Spleen (tissue), 11 donors: Measurements from ENCODE around the gene FGFR2. TPM values are rescaled to one million over a fixed set of nuclear protein-coding genes. Genes with fewer than 3 reads are reported as not detected.

Experiments
- DNase-seq: peaks from one replicate; pipeline ENCODE4 v3.0.0-alpha.2; 2020
- H3K27ac ChIP-seq, 8 donors: fragments of 200-600 bp; sonication (generic) in 7 of 8; 1 replicate in 4 of 8; 2 replicates in 4 of 8; pipeline versions ENCODE4 v1.5.0 to v1.8.0; 2016 to 2021; ENCODE audit warnings: inconsistent platforms in 4 of 8, mild to moderate bottlenecking in 4 of 8, moderate library complexity in 1 of 8
- H3K27me3 ChIP-seq, 7 donors: fragments of 200-600 bp; sonication (generic) in 6 of 7; replicated peaks in 1 of 7; 1 replicate in 4 of 7; 2 replicates in 3 of 7; pipeline versions ENCODE4 v1.5.0 to v1.8.0; 2016 to 2021; ENCODE audit warnings: inconsistent platforms in 3 of 7, mild to moderate bottlenecking in 1 of 7
- H3K36me3 ChIP-seq, 6 donors: fragments of 200-600 bp; sonication (generic) in 5 of 6; 1 replicate in 4 of 6; 2 replicates in 2 of 6; pipeline versions ENCODE4 v1.5.0 to v1.8.0; 2016 to 2021; ENCODE audit warnings: inconsistent platforms in 2 of 6
- H3K4me1 ChIP-seq, 6 donors: fragments of 200-600 bp; sonication (generic) in 5 of 6; 1 replicate in 3 of 6; 2 replicates in 3 of 6; pipeline versions ENCODE4 v1.5.0 to v1.8.0; 2016 to 2021; ENCODE audit warnings: inconsistent platforms in 3 of 6
- H3K4me3 ChIP-seq, 8 donors: fragments of 200-600 bp; sonication (generic) in 7 of 8; 1 replicate in 4 of 8; 2 replicates in 4 of 8; pipeline versions ENCODE4 v1.5.0 to v1.8.0; 2016 to 2021; ENCODE audit warnings: inconsistent platforms in 4 of 8, mild to moderate bottlenecking in 4 of 8, moderate library complexity in 2 of 8
- H3K9me3 ChIP-seq, 8 donors: fragments of 200-600 bp; sonication (generic) in 7 of 8; 1 replicate in 4 of 8; 2 replicates in 4 of 8; pipeline versions ENCODE4 v1.5.0 to v1.8.0; 2016 to 2021; ENCODE audit warnings: inconsistent platforms in 4 of 8
- POLR2A ChIP-seq, 3 donors: fragments of 450-650 bp; IDR thresholded peaks; one replicate each; pipeline ENCODE4 v1.5.1; 2017; ENCODE audit warnings: antibody characterized with exemption in 3 of 3, mild to moderate bottlenecking in 1 of 3
- POLR2AphosphoS5 ChIP-seq, 3 donors: sonication (generic); formaldehyde crosslinking; IDR thresholded peaks; one replicate each; pipeline ENCODE4 v1.5.1; 2017; ENCODE audit warnings: antibody characterized with exemption in 3 of 3
- WGBS, 5 donors: extraction: QIAGEN DNeasy Blood & Tissue Kit in 3 of 5; methylation state at CpG; one replicate each; pipeline versions ENCODE4 v1.1.5 to v1.1.7; 2013 to 2018; 5-methylcytosine and 5-hydroxymethylcytosine counted together
- intact Hi-C: fragments of 100-400 bp; cut with DNase I; formaldehyde crosslinking; loops from one replicate; pipeline ENCODE4 v1.15.0; 2023; ENCODE audit warnings: low total_unique reads
- polyA plus RNA-seq, 3 donors: library from polyadenylated mRNA; stranded (reverse); fragments of 200-250 nt; gene quantifications; one replicate each; pipeline ENCODE4 v1.2.1, GENCODE V29; 2013
- total RNA-seq, 7 donors: library from RNA; depleted of rRNA in 3 of 7; stranded (reverse); fragments of >200 nt in 3 of 7; fragmentation: NEBNext Ultra II Directional in 4 of 7; extraction: Animal tissue kit (Norgen Biotek cat#: 25700) in 4 of 7; gene quantifications; one replicate each; pipeline versions ENCODE4 v1.1.0 to v1.2.1, GENCODE V29; 2016 to 2021
- TF ChIP-seq, protein P1 (sequence below), 11 experiments: fragments of 200-600 bp in 7 of 11; fragments of 450-650 bp in 4 of 11; sonication (generic) in 4 of 11; IDR thresholded peaks in 8 of 11; conservative IDR thresholded peaks in 3 of 11; 1 replicate in 7 of 11; 2 replicates in 4 of 11; pipeline versions ENCODE4 v1.4.0 to v1.8.0; 2016 to 2021; ENCODE audit warnings: antibody characterized with exemption in 11 of 11, inconsistent platforms in 4 of 11, mild to moderate bottlenecking in 1 of 11
- donor health status: healthy with polysubstance abuse.
- donor health status: DM: no; HTN: no; CAD: no; lungs with moderate emphysema.
- donor health status: DM: no; HTN: no; CAD: no.
- donor health status: Bipolar disorder and iron deficiency.
- donor health status: healthy.
- donor health status: DM: no; HTN: no; CAD: no.
- donor health status: DM: yes; HTN: yes; CAD: no.

FGFR2 gene
- total and polyA plus RNA-seq, 10 donors, result 0.24 to 1.8 (median 0.91) TPM

DNA sequence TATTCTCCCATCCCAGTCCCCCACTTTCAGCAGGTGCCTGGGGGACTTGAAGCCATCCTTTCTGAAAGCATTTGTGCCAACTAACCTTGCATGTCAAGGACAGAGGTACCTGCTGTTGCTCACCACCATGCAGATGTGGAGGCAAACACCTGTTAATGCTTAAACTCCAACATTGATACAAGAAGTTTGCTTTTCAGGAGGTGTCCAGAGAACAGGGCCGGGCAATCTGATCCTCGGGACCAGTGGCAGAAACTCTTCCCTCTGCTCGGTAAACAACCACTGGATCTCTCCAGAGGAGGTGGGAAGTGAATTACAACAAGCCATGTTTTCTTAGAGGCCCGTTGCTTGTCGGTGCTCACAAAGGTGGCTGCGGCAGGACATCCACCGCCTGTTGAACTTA lies 54.7 kb downstream of the FGFR2 start:
- Histone ChIP-seq H3K27me3 (no peaks in the 10 kb centered on the region), H3K4me3 (no peak overlapping the region), H3K36me3 (no peaks in the 10 kb centered on the region), H3K4me1 (no peaks in the 10 kb centered on the region), H3K9me3 (peaks cover 0 to 14% (median 0%) of the 10 kb centered on the region in 8 donors), H3K27ac (no peak overlapping the region)
- TF ChIP-seq POLR2A (IDR thresholded peaks at IDR 0.05) (no peak), POLR2AphosphoS5 (IDR thresholded peaks at IDR 0.05) (no peak)
- TF ChIP-seq, protein P1, sequence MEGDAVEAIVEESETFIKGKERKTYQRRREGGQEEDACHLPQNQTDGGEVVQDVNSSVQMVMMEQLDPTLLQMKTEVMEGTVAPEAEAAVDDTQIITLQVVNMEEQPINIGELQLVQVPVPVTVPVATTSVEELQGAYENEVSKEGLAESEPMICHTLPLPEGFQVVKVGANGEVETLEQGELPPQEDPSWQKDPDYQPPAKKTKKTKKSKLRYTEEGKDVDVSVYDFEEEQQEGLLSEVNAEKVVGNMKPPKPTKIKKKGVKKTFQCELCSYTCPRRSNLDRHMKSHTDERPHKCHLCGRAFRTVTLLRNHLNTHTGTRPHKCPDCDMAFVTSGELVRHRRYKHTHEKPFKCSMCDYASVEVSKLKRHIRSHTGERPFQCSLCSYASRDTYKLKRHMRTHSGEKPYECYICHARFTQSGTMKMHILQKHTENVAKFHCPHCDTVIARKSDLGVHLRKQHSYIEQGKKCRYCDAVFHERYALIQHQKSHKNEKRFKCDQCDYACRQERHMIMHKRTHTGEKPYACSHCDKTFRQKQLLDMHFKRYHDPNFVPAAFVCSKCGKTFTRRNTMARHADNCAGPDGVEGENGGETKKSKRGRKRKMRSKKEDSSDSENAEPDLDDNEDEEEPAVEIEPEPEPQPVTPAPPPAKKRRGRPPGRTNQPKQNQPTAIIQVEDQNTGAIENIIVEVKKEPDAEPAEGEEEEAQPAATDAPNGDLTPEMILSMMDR (IDR thresholded peaks at IDR 0.05 in 8 of 11, conservative IDR thresholded peaks at IDR 0.05 in 3 of 11), result no peak
- no peak for DNase-seq
- WGBS, 5 donors, result 80 to 94% (median 89%) methylated on average over 7 of the region's 7 CpGs
- intact Hi-C loops, result no loop called here

DNA sequence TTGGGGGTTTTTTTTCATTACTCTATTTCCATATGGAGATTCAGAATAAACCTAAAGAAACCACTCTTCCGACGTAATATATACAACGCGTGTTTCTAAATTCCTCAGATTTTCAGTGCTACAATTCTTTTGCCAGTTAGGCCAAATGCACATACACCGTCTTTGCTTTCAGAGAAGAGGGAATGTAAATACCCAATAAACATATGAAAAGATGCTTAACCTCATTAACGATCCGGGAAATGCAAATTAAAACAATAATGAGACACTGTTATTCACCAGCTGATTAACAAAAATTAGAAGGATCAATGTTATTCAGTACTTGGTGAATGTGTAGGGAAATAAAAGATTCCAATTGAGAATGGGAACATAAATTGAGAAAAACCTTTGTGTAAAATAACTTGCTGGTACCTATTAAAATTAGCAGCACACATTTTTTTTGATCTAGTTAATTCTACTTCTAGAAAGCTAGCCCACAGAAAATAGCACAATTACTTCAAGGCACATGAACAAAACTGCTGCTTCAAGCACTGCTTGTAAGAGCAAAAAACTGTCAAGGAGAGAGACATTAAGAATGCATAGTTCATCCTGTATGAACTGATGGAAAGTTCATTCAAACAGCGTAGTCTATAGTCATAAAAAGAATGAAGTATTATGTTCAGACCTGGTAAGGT lies 56.7 kb downstream of the FGFR2 start:
- Histone ChIP-seq H3K4me1 (no peaks in the 10 kb centered on the region), H3K9me3 (peaks cover 0 to 14% (median 0%) of the 10 kb centered on the region in 8 donors), H3K27me3 (no peaks in the 10 kb centered on the region), H3K36me3 (no peaks in the 10 kb centered on the region), H3K27ac (no peak overlapping the region), H3K4me3 (no peak overlapping the region)
- no peak for DNase-seq
- 78 to 89% (median 80%) methylated on average over 8 of the region's 8 CpGs for whole genome bisulfite sequencing, 5 donors
- TF ChIP-seq, protein P1 (IDR thresholded peaks at IDR 0.05 in 8 of 11, conservative IDR thresholded peaks at IDR 0.05 in 3 of 11), result no peak
- no peak for TF ChIP-seq POLR2AphosphoS5 (IDR thresholded peaks at IDR 0.05)
- TF ChIP-seq POLR2A (IDR thresholded peaks at IDR 0.05), result no peak
- intact Hi-C loops, result no loop called here

DNA sequence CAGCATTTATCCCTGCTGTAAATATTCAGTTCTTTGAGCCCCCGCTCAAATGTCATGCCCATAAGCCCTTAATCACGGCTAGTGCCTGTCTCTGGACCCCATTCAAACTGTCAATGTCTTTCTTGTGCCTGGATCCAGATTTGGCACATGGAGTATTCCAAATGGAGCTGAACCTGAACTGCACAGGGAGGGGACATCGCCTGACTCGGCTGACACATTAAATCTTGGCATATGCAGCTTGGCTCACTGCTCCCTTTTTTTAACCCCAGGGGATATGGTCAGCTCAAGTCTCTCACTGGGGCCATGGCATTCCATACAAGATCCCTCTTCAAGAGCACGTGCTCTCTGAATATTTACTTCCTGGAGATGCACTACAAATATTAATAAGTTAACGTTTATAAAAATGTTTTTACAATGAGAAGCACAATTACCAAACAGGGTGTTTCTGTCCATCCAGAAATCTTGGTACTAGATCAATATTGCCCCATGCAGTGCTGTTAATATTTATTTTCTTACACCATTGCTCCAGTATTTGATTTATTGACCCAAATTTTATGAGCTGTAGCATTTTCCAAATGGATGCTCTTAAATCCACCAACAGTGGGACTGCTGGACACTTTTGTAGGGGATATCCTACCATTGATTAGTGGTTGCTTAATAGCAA lies 57.4 kb downstream of the FGFR2 start:
- intact Hi-C loops, result no loop called here
- no peak overlapping the region for H3K4me3 ChIP-seq

DNA sequence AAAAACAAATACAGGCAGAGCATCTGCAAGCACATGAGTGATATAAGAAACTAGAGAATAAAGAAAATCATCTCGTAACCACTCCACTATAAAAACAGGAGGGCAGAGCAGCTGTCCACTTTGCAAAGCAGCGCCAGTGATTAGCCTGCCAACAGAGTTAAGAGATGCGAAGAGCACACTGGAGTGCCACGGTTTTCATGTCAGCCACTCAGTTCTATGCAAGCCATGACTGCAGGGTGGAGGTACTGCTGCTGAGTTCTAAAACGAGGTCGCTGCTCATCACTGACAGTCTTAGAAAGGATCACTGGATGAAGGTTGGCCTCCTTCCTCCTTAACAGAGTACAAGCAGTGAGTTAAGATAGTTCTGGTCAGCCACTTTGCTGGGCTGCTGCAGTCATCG lies 58.5 kb downstream of the FGFR2 start:
- intact Hi-C loops, result no loop called here
- WGBS, 5 donors, result 82 to 93% (median 88%) methylated on average over 7 of the region's 7 CpGs
- Histone ChIP-seq H3K4me1 (no peaks in the 10 kb centered on the region), H3K9me3 (peaks cover 0 to 13% (median 0%) of the 10 kb centered on the region in 8 donors), H3K27ac (no peak overlapping the region), H3K4me3 (no peak overlapping the region), H3K36me3 (no peaks in the 10 kb centered on the region), H3K27me3 (no peaks in the 10 kb centered on the region)
- TF ChIP-seq, protein P1 (IDR thresholded peaks at IDR 0.05 in 8 of 11, conservative IDR thresholded peaks at IDR 0.05 in 3 of 11), result no peak
- no peak for TF ChIP-seq POLR2A (IDR thresholded peaks at IDR 0.05)
- TF ChIP-seq POLR2AphosphoS5 (IDR thresholded peaks at IDR 0.05), result no peak
- no peak for DNase-seq

More for the DNA sequence above, 57.4 kb downstream of the FGFR2 start:
- Histone ChIP-seq H3K9me3 (peaks cover 0 to 14% (median 0%) of the 10 kb centered on the region in 8 donors), H3K27me3 (no peaks in the 10 kb centered on the region), H3K27ac (no peak overlapping the region), H3K4me1 (no peaks in the 10 kb centered on the region), H3K36me3 (no peaks in the 10 kb centered on the region)
- no peak for DNase-seq
- TF ChIP-seq, protein P1 (IDR thresholded peaks at IDR 0.05 in 8 of 11, conservative IDR thresholded peaks at IDR 0.05 in 3 of 11), result no peak
- TF ChIP-seq POLR2A (IDR thresholded peaks at IDR 0.05) (no peak), POLR2AphosphoS5 (IDR thresholded peaks at IDR 0.05) (no peak)
- WGBS, 5 donors, result 68 to 83% (median 79%) methylated on average over 6 of the region's 6 CpGs
